KBM-7 (cell line): ENCODE measurements around the gene RIN3.
A peak's percentile ranks its signal among the peaks of the same experiment; 100 is the strongest.
"Not testable (repeated sequence)": the region's sequence is repeated elsewhere in the genome, so short reads cannot be mapped to it uniquely, and the experiment has no call there.

Experiments used
- DNase-seq: peaks from one replicate; pipeline ENCODE4 v3.0.0-alpha.2; 2015
- in situ Hi-C: fragments of 300-500 bp; cut with MboI; formaldehyde crosslinking; loops from 2 replicates; pipeline ENCODE4 v1.14.3; 2020; ENCODE audit warnings: low sequenced_read_pairs, low pct_unique_long_range_greater_than_20kb, mixed read lengths

RIN3 gene

GRCh38 chr14:92668276-92668973 lies 154.8 kb downstream of the RIN3 start:
- no peak for DNase-seq
- in situ Hi-C loops, result no loop called here

GRCh38 chr14:92670160-92670559 lies 156.6 kb downstream of the RIN3 start:
- peak; percentile 84 for DNase-seq
- in situ Hi-C loops, result no loop called here

GRCh38 chr14:92670643-92671366 lies 157.2 kb downstream of the RIN3 start:
- in situ Hi-C loops, result no loop called here
- DNase-seq, result no peak

- in situ Hi-C loops, result no loop called here
- DNase-seq, result no peak
These were observed 160.1 kb downstream of the RIN3 start for GRCh38 chr14:92673601-92674150.

GRCh38 chr14:92675421-92675820 lies 161.8 kb downstream of the RIN3 start:
- in situ Hi-C loops, result no loop called here

GRCh38 chr14:92675976-92676375 lies 162.4 kb downstream of the RIN3 start:
- DNase-seq, result peak; percentile 49
- in situ Hi-C loops, result no loop called here

More at GRCh38 chr14:92675421-92675820, 161.8 kb downstream of the RIN3 start:
- DNase-seq, result no peak

- no peak for DNase-seq
These were observed 163.0 kb downstream of the RIN3 start for GRCh38 chr14:92676403-92677086.

GRCh38 chr14:92677087-92677668 lies 163.6 kb downstream of the RIN3 start:
- DNase-seq, result peak; percentile 77
- in situ Hi-C loops, result no loop called here

More at GRCh38 chr14:92676403-92677086, 163.0 kb downstream of the RIN3 start:
- in situ Hi-C loops, result no loop called here

- in situ Hi-C loops, result no loop called here
- DNase-seq, result no peak
These were observed 164.4 kb downstream of the RIN3 start for GRCh38 chr14:92677955-92678354.

GRCh38 chr14:92678766-92679165 lies 165.2 kb downstream of the RIN3 start:
- in situ Hi-C loops, result no loop called here
- DNase-seq, result no peak

GRCh38 chr14:92679246-92679645 lies 165.7 kb downstream of the RIN3 start:
- no peak for DNase-seq
- in situ Hi-C loops, result no loop called here

- in situ Hi-C loops, DNase-seq: not testable (repeated sequence)
These were observed 166.7 kb downstream of the RIN3 start for GRCh38 chr14:92680330-92680729.

GRCh38 chr14:92680781-92681650 lies 167.4 kb downstream of the RIN3 start:
- peak; percentile 85 for DNase-seq
- in situ Hi-C loops, result no loop called here

GRCh38 chr14:92683041-92683440 lies 169.5 kb downstream of the RIN3 start:
- in situ Hi-C loops, result no loop called here
- DNase-seq, result no peak

GRCh38 chr14:92684801-92685560 lies 171.4 kb downstream of the RIN3 start:
- DNase-seq, result no peak
- in situ Hi-C loops, result no loop called here

GRCh38 chr14:92685784-92686355 lies 172.3 kb downstream of the RIN3 start:
- DNase-seq, result no peak
- in situ Hi-C loops, result no loop called here

GRCh38 chr14:92686411-92686899 lies 172.9 kb downstream of the RIN3 start:
- in situ Hi-C loops, result no loop called here
- DNase-seq, result no peak
